ENCODE measurements around the gene STPG3. TPM values are rescaled to one million over a fixed set of nuclear protein-coding genes. Genes with fewer than 3 reads are reported as not detected.

Gene STPG3
- polyA plus RNA-seq, 1 of the 3 experiments (the other 2 are of a cell fraction), result not detected

- Histone ChIP-seq H3K9me3 (no peaks in the 10 kb centered on the region), H3K4me1 (ENCODE audit: control insufficient read depth in 1 of 2, insufficient read depth in 2 of 2, low read depth in 1 of 2, low read length in 1 of 2) (peaks cover 9 to 22% of the 10 kb centered on the region in 2 experiments; a peak in 2 of 4 replicates), H3K9ac (no peak overlapping the region), H3K4me3 (ENCODE audit: low read depth in 2 of 2, low read length in 1 of 2) (no peak overlapping the region), H3K4me2 (no peak overlapping the region), H3F3A (replicated peaks; ENCODE audit: insufficient read depth) (peaks cover 8% of the 10 kb centered on the region), H3K27me3 (ENCODE audit: insufficient read depth) (no peaks in the 10 kb centered on the region), H3K9me2 (no peaks in the 10 kb centered on the region), H2AFZ (ENCODE audit: low read depth) (no peak overlapping the region), H4K20me1 (ENCODE audit: insufficient read depth) (no peaks in the 10 kb centered on the region), H3K79me2 (ENCODE audit: insufficient read depth) (peaks cover 27% of the 10 kb centered on the region), H3K36me3 (replicated peaks in 1 of 2; ENCODE audit: control insufficient read depth in 1 of 2, insufficient read depth in 2 of 2, low read length in 1 of 2) (no peaks in the 10 kb centered on the region), H3K27ac (ENCODE audit: low read depth in 2 of 2, low read length in 1 of 2) (no peak overlapping the region)
- 87% methylated on average over 16 of the region's 18 CpGs for WGBS (ENCODE audit: low lambda C conversion rate)
- CTCF ChIA-PET, result interaction anchor here (1.1 to 4.5 kb wide), 6 partner anchors 10 to 179 kb away, joined by 3 to 95 read pairs (median 4); partner anchors contain the start of genes CYSRT1, DPP7, RNF208 and RNF224
- POLR2A ChIA-PET, result no interaction called here
- DNase-seq, result no peak
- no peak for TF ChIP-seq PBX3 (IDR thresholded peaks at IDR 0.05)
- no peak for TF ChIP-seq RXRA (IDR thresholded peaks at IDR 0.05; ENCODE audit: borderline replicate concordance, low read depth)
- TF ChIP-seq POLR2AphosphoS5 (IDR thresholded peaks at IDR 0.05; ENCODE audit: low read depth, low read length), result no peak
- no peak for TF ChIP-seq USF2 (IDR thresholded peaks at IDR 0.05; ENCODE audit: borderline replicate concordance, low read depth, low read length)
- TF ChIP-seq SMC3 (IDR thresholded peaks at IDR 0.05; ENCODE audit: low read depth, low read length), result no peak
- TF ChIP-seq CHD2 (IDR thresholded peaks at IDR 0.05; ENCODE audit: low read length, partially characterized antibody), result no peak
- no peak for TF ChIP-seq TAF1 (IDR thresholded peaks at IDR 0.05; ENCODE audit: borderline replicate concordance, low read depth, low read length)
- no peak for TF ChIP-seq YY1 (IDR thresholded peaks at IDR 0.05; ENCODE audit: low read depth)
- TF ChIP-seq NRF1 (IDR thresholded peaks at IDR 0.05; ENCODE audit: low read depth, low read length), result no peak
- no peak for TF ChIP-seq TCF12 (IDR thresholded peaks at IDR 0.05)
- TF ChIP-seq, protein P1, sequence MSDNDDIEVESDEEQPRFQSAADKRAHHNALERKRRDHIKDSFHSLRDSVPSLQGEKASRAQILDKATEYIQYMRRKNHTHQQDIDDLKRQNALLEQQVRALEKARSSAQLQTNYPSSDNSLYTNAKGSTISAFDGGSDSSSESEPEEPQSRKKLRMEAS (IDR thresholded peaks at IDR 0.05; ENCODE audit: low read depth), result no peak
- no peak for TF ChIP-seq RAD21 (IDR thresholded peaks at IDR 0.05; ENCODE audit: low read length)
- TF ChIP-seq GATA2 (CRISPR knock-in tag; IDR thresholded peaks at IDR 0.05), result no peak
These were observed 16.2 kb upstream of the STPG3 start for GRCh38 chr9:137234758-137235423.

GRCh38 chr9:137235424-137236237, 15.5 kb upstream of the STPG3 start:
- Histone ChIP-seq H3K4me1 (ENCODE audit: control insufficient read depth in 1 of 2, insufficient read depth in 2 of 2, low read depth in 1 of 2, low read length in 1 of 2) (peaks cover 9 to 22% of the 10 kb centered on the region in 2 experiments; a peak in 2 of 4 replicates), H3K9me3 (no peaks in the 10 kb centered on the region), H4K20me1 (ENCODE audit: insufficient read depth) (no peaks in the 10 kb centered on the region), H3K27ac (ENCODE audit: low read depth in 2 of 2, low read length in 1 of 2) (no peak overlapping the region), H3K4me2 (no peak overlapping the region), H3K4me3 (ENCODE audit: low read depth in 2 of 2, low read length in 1 of 2) (no peak overlapping the region), H3F3A (replicated peaks; ENCODE audit: insufficient read depth) (peaks cover 9% of the 10 kb centered on the region), H2AFZ (ENCODE audit: low read depth) (no peak overlapping the region), H3K27me3 (ENCODE audit: insufficient read depth) (no peaks in the 10 kb centered on the region), H3K36me3 (replicated peaks in 1 of 2; ENCODE audit: control insufficient read depth in 1 of 2, insufficient read depth in 2 of 2, low read length in 1 of 2) (no peaks in the 10 kb centered on the region), H3K9me2 (no peaks in the 10 kb centered on the region), H3K79me2 (ENCODE audit: insufficient read depth) (peaks cover 27% of the 10 kb centered on the region), H3K9ac (no peak overlapping the region)
- ChIA-PET POLR2A (interaction anchor here (1.0 to 1.3 kb wide), 4 partner anchors 18 to 187 kb away, joined by 3 to 4 read pairs (median 3); partner anchors contain the start of genes EXD3 and NOXA1), CTCF (interaction anchor here (1.0 to 4.5 kb wide), 37 partner anchors 11 to 426 kb away, joined by 3 to 95 read pairs (median 6); partner anchors contain the start of genes ANAPC2, CYSRT1, DPP7 and GRIN1)
- WGBS (ENCODE audit: low lambda C conversion rate), result 89% methylated on average over 7 of the region's 35 CpGs
- DNase-seq, result no peak
- TF ChIP-seq SMC3 (IDR thresholded peaks at IDR 0.05; ENCODE audit: low read depth, low read length) (no peak), TAF1 (IDR thresholded peaks at IDR 0.05; ENCODE audit: borderline replicate concordance, low read depth, low read length) (no peak), RXRA (IDR thresholded peaks at IDR 0.05; ENCODE audit: borderline replicate concordance, low read depth) (no peak), POLR2AphosphoS5 (IDR thresholded peaks at IDR 0.05; ENCODE audit: low read depth, low read length) (no peak), FOXM1 (IDR thresholded peaks at IDR 0.05; ENCODE audit: low read depth) (no peak), CTCF (IDR thresholded peaks at IDR 0.05) (no peak)
- TF ChIP-seq, protein P1 (IDR thresholded peaks at IDR 0.05; ENCODE audit: low read depth), result no peak
- TF ChIP-seq, protein P2, sequence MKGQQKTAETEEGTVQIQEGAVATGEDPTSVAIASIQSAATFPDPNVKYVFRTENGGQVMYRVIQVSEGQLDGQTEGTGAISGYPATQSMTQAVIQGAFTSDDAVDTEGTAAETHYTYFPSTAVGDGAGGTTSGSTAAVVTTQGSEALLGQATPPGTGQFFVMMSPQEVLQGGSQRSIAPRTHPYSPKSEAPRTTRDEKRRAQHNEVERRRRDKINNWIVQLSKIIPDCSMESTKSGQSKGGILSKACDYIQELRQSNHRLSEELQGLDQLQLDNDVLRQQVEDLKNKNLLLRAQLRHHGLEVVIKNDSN (IDR thresholded peaks at IDR 0.05; ENCODE audit: borderline replicate concordance, low read depth), result no peak

Measured in SK-N-SH (cell line).